A673 (cell line): ENCODE results near the gene KRTAP19-7.

Source experiments
- EZH2 ChIP-seq: fragments of 200-600 bp; sonication (generic); IDR thresholded peaks from 2 replicates; pipeline ENCODE4 v1.6.1; 2017; ENCODE audit warnings: borderline replicate concordance, low read depth, mild to moderate bottlenecking, mixed read lengths, antibody characterized with exemption, low read length; ENCODE audit not compliant: poor library complexity, severe bottlenecking
- TF ChIP-seq, protein P1 (sequence below): fragments of 300-800, 200-600 bp; sonication (generic); conservative IDR thresholded peaks from 2 replicates; pipeline ENCODE4 v1.5.1; 2017; ENCODE audit warnings: low read depth, mild to moderate bottlenecking, antibody characterized with exemption, low read length, moderate library complexity, mixed read lengths

DNA sequence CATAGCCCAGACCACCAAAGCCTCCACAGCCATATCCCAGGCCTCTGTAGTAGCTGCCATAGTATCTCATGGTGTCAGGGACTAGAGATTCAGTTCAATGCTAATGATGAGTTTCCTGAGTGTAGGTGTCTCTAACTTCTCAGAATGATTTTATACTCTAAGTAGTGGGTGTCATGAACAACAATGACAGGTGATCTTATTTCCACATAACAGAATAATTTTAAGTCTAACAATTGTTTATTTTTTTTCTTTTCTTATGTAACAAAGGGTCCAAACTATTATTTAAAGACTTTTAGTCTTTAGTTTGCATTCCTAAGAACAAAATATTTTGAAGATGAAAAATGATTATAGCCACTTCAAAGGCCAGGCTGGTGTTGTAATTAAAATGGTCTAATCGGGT lies 19.4 kb downstream of the KRTAP19-7 start, which contains the start of gene KRTAP19-6:
- no peak for TF ChIP-seq EZH2
- TF ChIP-seq, protein P1, sequence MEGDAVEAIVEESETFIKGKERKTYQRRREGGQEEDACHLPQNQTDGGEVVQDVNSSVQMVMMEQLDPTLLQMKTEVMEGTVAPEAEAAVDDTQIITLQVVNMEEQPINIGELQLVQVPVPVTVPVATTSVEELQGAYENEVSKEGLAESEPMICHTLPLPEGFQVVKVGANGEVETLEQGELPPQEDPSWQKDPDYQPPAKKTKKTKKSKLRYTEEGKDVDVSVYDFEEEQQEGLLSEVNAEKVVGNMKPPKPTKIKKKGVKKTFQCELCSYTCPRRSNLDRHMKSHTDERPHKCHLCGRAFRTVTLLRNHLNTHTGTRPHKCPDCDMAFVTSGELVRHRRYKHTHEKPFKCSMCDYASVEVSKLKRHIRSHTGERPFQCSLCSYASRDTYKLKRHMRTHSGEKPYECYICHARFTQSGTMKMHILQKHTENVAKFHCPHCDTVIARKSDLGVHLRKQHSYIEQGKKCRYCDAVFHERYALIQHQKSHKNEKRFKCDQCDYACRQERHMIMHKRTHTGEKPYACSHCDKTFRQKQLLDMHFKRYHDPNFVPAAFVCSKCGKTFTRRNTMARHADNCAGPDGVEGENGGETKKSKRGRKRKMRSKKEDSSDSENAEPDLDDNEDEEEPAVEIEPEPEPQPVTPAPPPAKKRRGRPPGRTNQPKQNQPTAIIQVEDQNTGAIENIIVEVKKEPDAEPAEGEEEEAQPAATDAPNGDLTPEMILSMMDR, result no peak
